DOHH2 (cell line): ENCODE results near the gene ZFPL1.

ENCODE experiments used
- H3F3A ChIP-seq: fragments of 200-600 bp; sonication (generic), shearing (Covaris generic); 2 replicates; pipeline ENCODE4 v1.6.0; 2016; ENCODE audit warnings: antibody characterized with exemption, mild to moderate bottlenecking; ENCODE audit not compliant: control insufficient read depth, insufficient read depth
- H3K27ac ChIP-seq: fragments of 200-600 bp; sonication (generic); 2 replicates; pipeline ENCODE4 v1.5.1; 2014; ENCODE audit warnings: low read depth, mild to moderate bottlenecking, low read length, moderate library complexity
- H3K27me3 ChIP-seq: fragments of 200-600 bp; sonication (generic); 2 replicates; pipeline ENCODE4 v1.6.1; 2014; ENCODE audit warnings: mild to moderate bottlenecking, low read length, mixed read lengths; ENCODE audit not compliant: control insufficient read depth
- H3K36me3 ChIP-seq: fragments of 200-600 bp; sonication (generic); 2 replicates; pipeline ENCODE4 v1.6.1; 2014; ENCODE audit warnings: mild to moderate bottlenecking, low read length, moderate library complexity, mixed read lengths; ENCODE audit not compliant: control insufficient read depth
- H3K4me1 ChIP-seq: fragments of 200-600 bp; sonication (generic); 2 replicates; pipeline ENCODE4 v1.6.1; 2014; ENCODE audit warnings: mild to moderate bottlenecking, low read length, mixed read lengths; ENCODE audit not compliant: control insufficient read depth
- H3K4me2 ChIP-seq: fragments of 200-600 bp; sonication (generic); 2 replicates; pipeline ENCODE4 v1.6.0; 2014; ENCODE audit warnings: mild to moderate bottlenecking, low read length, moderate library complexity
- H3K4me3 ChIP-seq: fragments of 200-600 bp; sonication (generic); 2 replicates; pipeline ENCODE4 v1.5.1; 2014; ENCODE audit warnings: mild to moderate bottlenecking, low read length, mixed read lengths
- H3K79me2 ChIP-seq: fragments of 200-600 bp; sonication (generic); 2 replicates; pipeline ENCODE4 v1.6.1; 2014; ENCODE audit warnings: mild to moderate bottlenecking, low read length, mixed read lengths; ENCODE audit not compliant: control insufficient read depth
- H3K9me2 ChIP-seq: fragments of 200-600 bp; sonication (generic); replicated peaks from 2 replicates; pipeline ENCODE4 v1.6.1; 2014; ENCODE audit warnings: mild to moderate bottlenecking, low read length, mixed read lengths; ENCODE audit not compliant: control insufficient read depth
- H3K9me3 ChIP-seq: fragments of 200-600 bp; sonication (generic); 2 replicates; pipeline ENCODE4 v1.6.1; 2014; ENCODE audit warnings: antibody characterized with exemption, low read length, mixed read lengths; ENCODE audit not compliant: control insufficient read depth, insufficient read depth
- H4K20me1 ChIP-seq: fragments of 200-600 bp; sonication (generic); 2 replicates; pipeline ENCODE4 v1.6.0; 2014; ENCODE audit warnings: low read depth, mild to moderate bottlenecking, antibody characterized with exemption, low read length, moderate library complexity; ENCODE audit not compliant: control insufficient read depth, insufficient read depth
- EZH2phosphoT487 ChIP-seq: fragments of 200-600 bp; sonication (generic); IDR thresholded peaks from 2 replicates; pipeline ENCODE4 v1.6.1; 2017; ENCODE audit warnings: borderline replicate concordance, mild to moderate bottlenecking, antibody characterized with exemption, low read length, moderate library complexity, mixed read lengths
- TF ChIP-seq, protein P1 (sequence below): fragments of 200-600 bp; sonication (generic); IDR thresholded peaks from one replicate; pipeline ENCODE4 v1.5.1; 2014; ENCODE audit warnings: antibody characterized with exemption, mild to moderate bottlenecking, low read depth, low read length; ENCODE audit not compliant: poor library complexity, severe bottlenecking

Gene ZFPL1

GRCh38 chr11:65083134-65083833 is 738 bp upstream of the ZFPL1 start:
- Histone ChIP-seq H3K27me3 (no peaks in the 10 kb centered on the region), H3F3A (0 out of 2 replicates have a peak, but pooled peaks cover 2% of the 10 kb centered on the region), H3K36me3 (peaks cover 80% of the 10 kb centered on the region), H3K27ac (peak overlapping the region; percentile 70), H3K79me2 (peaks cover 68% of the 10 kb centered on the region), H3K9me3 (no peaks in the 10 kb centered on the region), H3K9me2 (no peaks in the 10 kb centered on the region), H3K4me3 (peak overlapping the region; percentile 90), H4K20me1 (no peaks in the 10 kb centered on the region), H3K4me2 (peak overlapping the region; percentile 85), H3K4me1 (peaks cover 49% of the 10 kb centered on the region)
- TF ChIP-seq, protein P1, sequence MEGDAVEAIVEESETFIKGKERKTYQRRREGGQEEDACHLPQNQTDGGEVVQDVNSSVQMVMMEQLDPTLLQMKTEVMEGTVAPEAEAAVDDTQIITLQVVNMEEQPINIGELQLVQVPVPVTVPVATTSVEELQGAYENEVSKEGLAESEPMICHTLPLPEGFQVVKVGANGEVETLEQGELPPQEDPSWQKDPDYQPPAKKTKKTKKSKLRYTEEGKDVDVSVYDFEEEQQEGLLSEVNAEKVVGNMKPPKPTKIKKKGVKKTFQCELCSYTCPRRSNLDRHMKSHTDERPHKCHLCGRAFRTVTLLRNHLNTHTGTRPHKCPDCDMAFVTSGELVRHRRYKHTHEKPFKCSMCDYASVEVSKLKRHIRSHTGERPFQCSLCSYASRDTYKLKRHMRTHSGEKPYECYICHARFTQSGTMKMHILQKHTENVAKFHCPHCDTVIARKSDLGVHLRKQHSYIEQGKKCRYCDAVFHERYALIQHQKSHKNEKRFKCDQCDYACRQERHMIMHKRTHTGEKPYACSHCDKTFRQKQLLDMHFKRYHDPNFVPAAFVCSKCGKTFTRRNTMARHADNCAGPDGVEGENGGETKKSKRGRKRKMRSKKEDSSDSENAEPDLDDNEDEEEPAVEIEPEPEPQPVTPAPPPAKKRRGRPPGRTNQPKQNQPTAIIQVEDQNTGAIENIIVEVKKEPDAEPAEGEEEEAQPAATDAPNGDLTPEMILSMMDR = no peak
- no peak for TF ChIP-seq EZH2phosphoT487

GRCh38 chr11:65084598-65085375 is 765 bp downstream of the ZFPL1 start:
- H3K79me2 ChIP-seq = peaks cover 54% of the 10 kb centered on the region
- H3K36me3 ChIP-seq = peaks cover 65% of the 10 kb centered on the region
- TF ChIP-seq EZH2phosphoT487 = no peak
- TF ChIP-seq, protein P1 = no peak
- no peaks in the 10 kb centered on the region for H3K9me2 ChIP-seq
- peak overlapping the region; percentile 85 for H3K4me2 ChIP-seq
- no peaks in the 10 kb centered on the region for H3K9me3 ChIP-seq
- H3K27ac ChIP-seq = peak overlapping the region; percentile 70; the same call in 1 of the 2 replicates
- H3F3A ChIP-seq = 0 out of 2 replicates have a peak, but pooled peaks cover 2% of the 10 kb centered on the region
- no peaks in the 10 kb centered on the region for H4K20me1 ChIP-seq
- H3K4me3 ChIP-seq = peak overlapping the region; percentile 90
- no peaks in the 10 kb centered on the region for H3K27me3 ChIP-seq
- peaks cover 37% of the 10 kb centered on the region for H3K4me1 ChIP-seq

DNA sequence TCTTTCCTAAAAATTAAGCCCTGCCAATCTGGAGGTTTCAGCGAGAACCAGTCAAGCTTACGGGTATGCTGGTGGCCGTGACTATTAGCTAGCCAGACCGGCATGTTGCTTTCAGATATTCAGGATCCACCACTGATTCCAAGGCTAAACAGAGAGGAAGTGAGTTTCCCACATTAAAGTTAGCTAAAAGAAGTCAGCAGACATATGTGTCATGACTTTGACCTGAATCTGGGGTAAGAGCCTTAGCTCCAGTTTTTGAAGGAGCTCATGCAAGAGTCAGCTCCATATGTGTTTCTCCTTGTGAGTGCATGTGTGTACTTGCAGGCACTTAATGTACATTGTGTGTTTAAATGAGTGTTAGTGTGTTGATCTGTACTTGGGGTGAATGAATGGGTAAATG is 1.4 kb downstream of the ZFPL1 start:
- H3K27me3 ChIP-seq = no peaks in the 10 kb centered on the region
- H3K27ac ChIP-seq = no peak overlapping the region
- H3F3A ChIP-seq = 0 out of 2 replicates have a peak, but pooled peaks cover 2% of the 10 kb centered on the region
- TF ChIP-seq, protein P1 = no peak
- no peak for TF ChIP-seq EZH2phosphoT487
- H3K4me2 ChIP-seq = 0 out of 2 replicates have a peak overlapping the region, but pooled peaks have one; percentile 85
- H3K9me3 ChIP-seq = no peaks in the 10 kb centered on the region
- H3K4me3 ChIP-seq = peak overlapping the region; percentile 90; the same call in 1 of the 2 replicates
- peaks cover 60% of the 10 kb centered on the region for H3K36me3 ChIP-seq
- peaks cover 33% of the 10 kb centered on the region for H3K4me1 ChIP-seq
- H3K79me2 ChIP-seq = peaks cover 49% of the 10 kb centered on the region
- H3K9me2 ChIP-seq = no peaks in the 10 kb centered on the region
- no peaks in the 10 kb centered on the region for H4K20me1 ChIP-seq
